ENCODE results near the gene PRSS33.

Gene PRSS33

DNA sequence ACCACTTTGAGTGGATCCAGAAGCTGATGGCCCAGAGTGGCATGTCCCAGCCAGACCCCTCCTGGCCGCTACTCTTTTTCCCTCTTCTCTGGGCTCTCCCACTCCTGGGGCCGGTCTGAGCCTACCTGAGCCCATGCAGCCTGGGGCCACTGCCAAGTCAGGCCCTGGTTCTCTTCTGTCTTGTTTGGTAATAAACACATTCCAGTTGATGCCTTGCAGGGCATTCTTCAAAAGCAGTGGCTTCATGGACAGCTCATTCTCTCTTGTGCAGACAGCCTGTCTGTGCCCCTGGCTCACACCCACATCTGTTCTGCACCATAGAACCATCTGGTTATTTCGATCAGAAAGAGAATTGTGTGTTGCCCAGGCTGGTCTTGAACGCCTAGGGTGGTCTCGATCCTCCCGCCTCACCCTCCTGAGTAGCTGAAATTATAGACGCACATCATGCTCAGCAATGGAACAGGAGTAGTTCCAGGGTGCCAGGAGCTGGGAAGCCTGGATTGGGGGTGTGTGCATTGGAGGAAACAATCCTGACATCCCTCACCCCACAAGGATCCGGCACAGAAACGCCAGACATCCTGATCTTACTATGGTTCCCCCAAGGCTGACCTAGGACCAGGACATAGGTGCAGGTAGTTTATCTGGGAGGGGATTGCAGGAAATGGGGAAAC, 34.3 kb upstream of the PRSS33 start:
- in situ Hi-C loops (cut with MboI; ENCODE audit: low sequenced_read_pairs): no loop called here

DNA sequence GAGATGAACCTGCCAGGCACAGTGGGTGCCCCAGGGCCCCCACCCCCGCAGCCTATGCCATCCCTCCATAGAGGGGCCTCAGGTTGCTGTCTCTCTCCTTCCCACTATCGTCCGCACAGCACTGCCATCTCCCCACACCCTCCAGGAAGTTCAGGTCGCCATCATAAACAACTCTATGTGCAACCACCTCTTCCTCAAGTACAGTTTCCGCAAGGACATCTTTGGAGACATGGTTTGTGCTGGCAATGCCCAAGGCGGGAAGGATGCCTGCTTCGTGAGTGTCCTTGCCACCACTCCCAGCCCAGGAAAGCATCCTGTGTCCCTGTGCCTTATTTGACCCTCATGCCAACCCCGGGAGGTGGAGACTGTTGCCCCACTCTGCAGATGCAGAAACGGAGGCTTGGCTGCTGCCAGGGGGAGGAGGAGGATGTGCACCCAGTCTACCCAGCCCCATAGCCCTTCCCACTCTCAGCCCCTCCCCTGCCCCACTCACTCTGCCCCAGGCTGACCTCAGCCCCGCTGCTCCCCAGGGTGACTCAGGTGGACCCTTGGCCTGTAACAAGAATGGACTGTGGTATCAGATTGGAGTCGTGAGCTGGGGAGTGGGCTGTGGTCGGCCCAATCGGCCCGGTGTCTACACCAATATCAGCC, 33.6 kb upstream of the PRSS33 start:
- in situ Hi-C loops (cut with MboI; ENCODE audit: low sequenced_read_pairs): no loop called here

DNA sequence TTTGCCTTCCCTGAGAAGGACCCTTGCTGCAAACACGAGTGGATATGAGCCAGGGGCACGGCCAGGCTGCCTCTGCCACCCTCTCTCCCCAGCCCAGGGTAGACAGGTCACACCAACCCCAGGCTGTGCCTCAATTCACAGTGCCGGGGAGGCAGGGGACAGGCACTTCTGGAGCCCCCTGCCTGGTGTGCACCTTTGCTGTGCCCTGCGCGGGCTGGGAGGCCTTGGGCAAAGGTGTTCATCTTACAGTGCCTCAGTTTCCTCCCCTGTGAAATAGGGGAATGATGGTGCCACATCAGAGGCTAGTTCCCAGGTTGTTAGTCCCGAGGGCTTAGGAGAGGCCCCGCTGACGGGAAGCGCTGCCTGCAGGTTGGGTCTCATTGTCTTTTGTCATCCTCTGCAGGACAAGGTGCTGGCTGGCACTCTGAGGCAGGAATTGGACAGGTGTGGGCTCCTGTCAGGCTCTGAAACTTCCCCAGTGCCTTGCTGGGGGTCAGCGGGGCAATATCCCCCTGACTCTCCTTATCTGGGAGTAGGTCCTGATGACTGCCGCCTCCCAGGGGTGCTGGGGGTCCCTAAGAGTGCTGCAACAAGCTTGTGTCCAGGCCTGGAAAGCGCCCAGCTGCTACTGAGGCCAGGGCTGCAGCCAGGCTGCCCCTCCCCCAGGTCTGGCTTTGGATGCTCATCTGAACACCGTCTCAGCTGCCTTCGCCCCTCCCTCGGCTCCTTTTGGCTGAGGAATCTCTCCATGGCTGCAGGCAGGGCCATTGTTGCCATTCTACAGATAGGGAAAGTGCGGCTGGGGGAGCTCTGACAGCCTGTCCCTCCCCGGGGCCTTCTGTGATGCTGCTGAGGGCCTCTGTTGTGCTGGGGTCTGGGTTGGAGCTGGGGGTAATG, 32.8 kb upstream of the PRSS33 start:
- in situ Hi-C loops (cut with MboI; ENCODE audit: low sequenced_read_pairs): no loop called here

GRCh38 chr16:2819179-2819938, 32.0 kb upstream of the PRSS33 start:
- in situ Hi-C loops (cut with MboI; ENCODE audit: low sequenced_read_pairs): no loop called here

- in situ Hi-C loops (cut with MboI; ENCODE audit: low sequenced_read_pairs): no loop called here
These were observed 31.0 kb upstream of the PRSS33 start for GRCh38 chr16:2818272-2818876.

- in situ Hi-C loops (cut with MboI; ENCODE audit: low sequenced_read_pairs): no loop called here
These were observed 30.2 kb upstream of the PRSS33 start for GRCh38 chr16:2817340-2818271.

DNA sequence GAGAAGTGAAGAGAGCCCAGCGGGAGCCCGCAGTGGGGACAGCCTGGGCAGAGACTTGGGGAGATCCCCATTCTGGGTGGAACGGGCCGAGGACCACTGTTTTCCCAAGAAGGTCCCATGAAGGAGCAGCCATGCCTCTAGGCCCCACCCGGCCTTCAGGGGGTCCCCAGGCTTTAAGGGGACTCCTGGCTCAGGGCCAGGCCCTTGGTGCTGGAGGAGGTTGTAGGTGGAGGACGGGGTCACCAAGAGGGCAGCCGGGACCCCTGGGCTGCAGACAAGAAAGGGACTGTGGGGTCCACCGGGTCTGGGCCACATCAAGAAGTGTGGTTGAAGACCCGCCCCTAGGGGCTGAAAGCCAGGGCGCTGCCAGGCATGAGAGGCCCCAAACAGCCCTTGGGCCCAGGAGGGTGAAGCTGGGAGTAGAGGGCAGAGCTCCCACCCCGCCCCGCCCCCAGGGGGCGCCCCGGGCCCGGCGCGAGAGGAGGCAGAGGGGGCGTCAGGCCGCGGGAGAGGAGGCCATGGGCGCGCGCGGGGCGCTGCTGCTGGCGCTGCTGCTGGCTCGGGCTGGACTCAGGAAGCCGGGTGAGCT, 29.5 kb upstream of the PRSS33 start, which contains the start of gene PRSS21:
Gene PRSS21, plus strand, starts transcription at position 487 of the 589 bp plus-strand sequence. Its CDS starts 32 bp downstream, at position 519.
- in situ Hi-C loops (cut with MboI; ENCODE audit: low sequenced_read_pairs): no loop called here

GRCh38 chr16:2815299-2815771, 28.0 kb upstream of the PRSS33 start:
- in situ Hi-C loops (cut with MboI; ENCODE audit: low sequenced_read_pairs): no loop called here

DNA sequence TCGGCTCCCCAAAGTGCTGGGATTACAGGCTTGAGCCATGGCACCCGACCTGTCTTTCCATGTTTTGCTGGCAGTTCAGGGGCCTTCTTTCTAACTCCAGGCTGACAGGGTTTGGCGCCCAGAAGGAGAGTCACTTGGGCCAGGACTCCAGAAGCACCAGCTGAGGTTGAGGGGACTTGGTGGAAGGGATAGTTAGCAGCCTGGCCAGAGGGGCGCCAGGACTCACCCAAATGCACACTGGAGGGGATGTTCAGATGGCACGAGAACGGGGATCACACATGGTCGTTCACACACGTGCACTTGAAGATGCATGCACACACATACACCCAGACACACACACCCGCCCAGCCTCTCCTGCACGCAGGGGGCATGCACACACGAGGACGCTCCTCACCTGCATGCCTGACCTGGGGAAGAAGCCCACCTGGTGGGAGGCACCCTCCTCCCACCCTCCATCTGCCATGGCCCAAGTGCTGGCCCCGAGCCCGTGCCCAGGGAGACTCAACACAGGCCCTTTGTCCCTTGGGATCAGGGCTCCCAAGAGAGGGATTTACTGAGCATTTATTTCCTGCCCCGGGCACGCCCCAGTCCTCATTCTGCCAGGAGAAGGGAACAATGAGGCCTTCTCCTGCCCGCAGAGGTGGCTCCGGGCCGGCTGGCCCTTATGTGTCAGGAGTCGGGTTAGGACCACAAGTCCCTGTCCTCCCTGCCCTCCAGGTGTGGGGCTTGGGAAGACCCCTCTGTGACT, 27.4 kb upstream of the PRSS33 start:
- in situ Hi-C loops (cut with MboI; ENCODE audit: low sequenced_read_pairs): no loop called here

DNA sequence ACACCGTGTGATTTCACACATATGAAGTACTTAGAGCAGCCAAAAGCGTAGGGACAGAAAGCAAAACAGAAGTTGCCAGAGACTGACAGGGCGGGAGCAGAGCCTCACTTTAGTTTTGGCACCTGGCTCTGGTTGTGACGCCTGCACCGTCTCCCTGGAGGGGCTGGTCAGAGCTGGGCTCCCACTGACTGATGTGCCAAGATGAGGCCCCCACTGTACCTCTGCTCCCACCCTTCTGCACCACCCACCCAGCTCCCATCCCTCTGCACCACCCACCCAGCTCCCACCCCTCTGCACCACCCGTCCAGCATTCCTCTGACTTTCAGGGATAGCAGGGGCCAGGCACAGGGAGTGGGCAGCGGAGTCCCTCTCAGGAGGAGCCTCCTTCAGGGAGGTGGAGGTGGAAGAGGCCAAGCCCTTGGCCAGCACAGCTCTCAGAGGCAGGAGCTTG, 26.4 kb upstream of the PRSS33 start:
- in situ Hi-C loops (cut with MboI; ENCODE audit: low sequenced_read_pairs): no loop called here

DNA sequence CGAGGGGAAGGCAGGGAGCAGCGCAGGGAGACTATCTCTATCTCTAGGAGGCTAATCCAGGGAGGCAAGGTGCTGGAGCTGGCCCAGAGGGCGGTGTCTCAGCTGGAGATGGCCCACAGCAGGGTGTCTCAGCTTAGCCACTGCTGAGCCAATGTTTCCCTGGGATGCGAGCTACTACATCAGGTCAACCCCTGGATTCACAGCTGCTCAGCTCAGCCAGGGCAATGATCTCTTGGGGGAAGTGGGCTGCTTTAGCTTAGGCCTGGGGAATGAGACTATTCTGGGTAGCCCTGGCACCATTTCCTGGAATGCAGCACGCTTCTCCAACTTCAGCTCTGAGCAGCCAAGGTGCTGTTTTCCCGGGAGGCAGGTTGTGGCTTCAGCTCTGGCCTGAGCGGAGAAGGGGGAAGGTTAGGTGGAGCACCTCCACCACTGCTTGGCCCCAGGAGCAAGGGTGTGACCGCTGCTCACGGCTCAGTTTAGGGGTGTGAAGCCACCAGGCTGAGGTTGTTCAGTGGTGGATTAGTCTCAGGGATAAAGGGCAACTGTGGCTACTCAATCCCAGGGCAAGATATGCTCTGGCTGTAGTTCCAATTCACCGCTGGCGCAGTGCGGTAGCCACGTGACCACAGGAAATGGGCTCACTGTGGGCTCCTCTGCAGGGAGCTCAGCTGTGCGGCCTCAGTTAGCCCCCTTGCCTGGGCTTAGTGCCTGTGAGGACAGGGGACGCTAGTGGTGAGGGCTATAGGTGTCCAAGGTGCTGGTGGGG, 24.5 kb upstream of the PRSS33 start:
- in situ Hi-C loops (cut with MboI; ENCODE audit: low sequenced_read_pairs): no loop called here

- in situ Hi-C loops (cut with MboI; ENCODE audit: low sequenced_read_pairs): no loop called here
These were observed 23.3 kb upstream of the PRSS33 start for GRCh38 chr16:2810651-2811050.

GRCh38 chr16:2809149-2809760, 21.9 kb upstream of the PRSS33 start:
- in situ Hi-C loops (cut with MboI; ENCODE audit: low sequenced_read_pairs): no loop called here

DNA sequence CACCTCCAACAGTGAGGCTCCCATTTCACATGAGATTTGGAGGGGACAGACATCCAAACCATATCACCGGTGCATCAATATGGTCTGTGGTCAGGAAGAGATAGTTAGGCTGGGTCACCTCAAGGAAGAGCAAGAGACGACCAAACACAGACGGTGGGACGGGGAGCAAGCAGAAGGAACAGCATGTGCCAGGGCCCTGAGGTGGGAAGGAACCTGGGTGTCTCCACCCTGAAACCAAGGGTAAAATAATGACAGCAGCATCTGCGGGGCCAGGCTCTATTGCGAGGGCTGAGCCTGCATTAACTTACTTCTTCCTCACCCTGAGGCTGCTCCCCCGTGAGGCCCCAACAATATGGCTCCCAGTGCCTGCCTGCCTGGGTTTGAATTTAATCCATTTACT, 20.8 kb upstream of the PRSS33 start:
- in situ Hi-C loops (cut with MboI; ENCODE audit: low sequenced_read_pairs): no loop called here

DNA sequence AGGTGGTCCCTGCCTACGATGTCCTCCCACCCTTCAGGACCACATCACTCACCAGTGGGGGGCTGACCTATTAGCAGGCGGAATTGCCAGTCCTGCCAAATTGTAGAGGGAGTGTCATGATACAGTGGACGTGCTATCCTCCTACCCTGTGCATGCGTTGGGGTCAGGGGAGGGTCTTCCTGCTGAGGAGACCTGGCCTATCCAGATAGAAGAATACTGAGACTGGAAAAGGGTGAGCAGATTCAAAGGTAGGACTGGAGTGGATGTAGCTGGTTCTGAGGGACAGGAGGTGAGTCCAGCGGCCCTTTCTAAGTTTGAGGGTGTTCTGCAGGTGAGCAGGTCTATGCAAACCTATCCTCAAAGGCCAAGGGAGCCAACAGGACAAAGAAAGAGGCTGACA, 18.9 kb upstream of the PRSS33 start:
- in situ Hi-C loops (cut with MboI; ENCODE audit: low sequenced_read_pairs): no loop called here

- in situ Hi-C loops (cut with MboI; ENCODE audit: low sequenced_read_pairs): no loop called here
These were observed 17.4 kb upstream of the PRSS33 start for GRCh38 chr16:2804728-2805127.
